ENCODE data around the gene MRPS11. TPM values are rescaled to one million over a fixed set of nuclear protein-coding genes. Genes with fewer than 3 reads are reported as not detected.

MRPS11 gene
- total RNA-seq, 4 donors from 2014 or later = 24.3 to 48.5 (median 43.5) TPM

- ATAC-seq (ENCODE audit: low FRiP score) = no peak
- no peak for DNase-seq (ENCODE audit: low spot score)
- TF ChIP-seq CTCF (IDR thresholded peaks at IDR 0.05) = no peak
Measured at GRCh38 chr15:88506628-88507027, 39.1 kb downstream of the MRPS11 start.

GRCh38 chr15:88509321-88509720, 41.8 kb downstream of the MRPS11 start:
- no peak for ATAC-seq (ENCODE audit: low FRiP score)
- TF ChIP-seq CTCF (IDR thresholded peaks at IDR 0.05) = no peak
- DNase-seq (ENCODE audit: low spot score) = no peak

- DNase-seq (ENCODE audit: low spot score) (no peak), ATAC-seq (ENCODE audit: low FRiP score) (no peak)
- no peak for TF ChIP-seq CTCF (IDR thresholded peaks at IDR 0.05)
Measured at GRCh38 chr15:88509964-88510363, 42.5 kb downstream of the MRPS11 start.

GRCh38 chr15:88511161-88511560, 43.7 kb downstream of the MRPS11 start:
- TF ChIP-seq CTCF (IDR thresholded peaks at IDR 0.05) = no peak
- DNase-seq (ENCODE audit: low spot score) (no peak), ATAC-seq (ENCODE audit: low FRiP score) (no peak)

GRCh38 chr15:88512078-88512477, 44.6 kb downstream of the MRPS11 start:
- no peak for DNase-seq (ENCODE audit: low spot score)
- no peak for ATAC-seq (ENCODE audit: low FRiP score)
- TF ChIP-seq CTCF (IDR thresholded peaks at IDR 0.05) = no peak

- TF ChIP-seq CTCF (IDR thresholded peaks at IDR 0.05) = no peak
- no peak for ATAC-seq (ENCODE audit: low FRiP score)
- no peak for DNase-seq (ENCODE audit: low spot score)
Measured at GRCh38 chr15:88512601-88513000, 45.1 kb downstream of the MRPS11 start.

GRCh38 chr15:88513195-88513594, 45.7 kb downstream of the MRPS11 start:
- TF ChIP-seq CTCF (IDR thresholded peaks at IDR 0.05) = no peak
- ATAC-seq (ENCODE audit: low FRiP score) (no peak), DNase-seq (ENCODE audit: low spot score) (no peak)

Data from omental fat pad (tissue), 4 donors.